AG10803 (cell line): ENCODE data around the gene XRCC1.
"Not testable (repeated sequence)": the region's sequence is repeated elsewhere in the genome, so short reads cannot be mapped to it uniquely, and the experiment has no call there.

Source experiments
- DNase-seq: peaks from one replicate; pipeline ENCODE4 v3.0.0; 2010; ENCODE audit warnings: low read depth
- H3K4me3 ChIP-seq: 2 replicates; pipeline ENCODE4 v1.5.1; 2011; ENCODE audit warnings: mild to moderate bottlenecking, low read length, control low read depth
- CTCF ChIP-seq: conservative IDR thresholded peaks from 2 replicates; pipeline ENCODE4 v1.5.1; 2011; ENCODE audit warnings: mild to moderate bottlenecking, low read length, control low read depth, inconsistent platforms

The XRCC1 gene

GRCh38 chr19:43524922-43525835, 50.1 kb downstream of the XRCC1 start:
- no peak for TF ChIP-seq CTCF
- H3K4me3 ChIP-seq: peak overlapping the region; percentile 83
- peak; percentile 47 for DNase-seq

GRCh38 chr19:43523696-43524095, 51.6 kb downstream of the XRCC1 start:
- not testable (repeated sequence) for DNase-seq, H3K4me3 ChIP-seq

- TF ChIP-seq CTCF: no peak
- DNase-seq: no peak
- no peak overlapping the region for H3K4me3 ChIP-seq
Observed at GRCh38 chr19:43522929-43523328, 52.4 kb downstream of the XRCC1 start.

GRCh38 chr19:43519436-43520088, 55.8 kb downstream of the XRCC1 start:
- H3K4me3 ChIP-seq: no peak overlapping the region
- TF ChIP-seq CTCF: peak; percentile 93
- peak; percentile 94 for DNase-seq

- TF ChIP-seq CTCF: no peak
- DNase-seq: no peak
- H3K4me3 ChIP-seq: no peak overlapping the region
Observed at GRCh38 chr19:43518051-43518450, 57.3 kb downstream of the XRCC1 start.

GRCh38 chr19:43512399-43512798, 62.9 kb downstream of the XRCC1 start:
- not testable (repeated sequence) for H3K4me3 ChIP-seq, DNase-seq

GRCh38 chr19:43511324-43511723, 64.0 kb downstream of the XRCC1 start:
- H3K4me3 ChIP-seq: no peak overlapping the region
- no peak for TF ChIP-seq CTCF
- DNase-seq: no peak

GRCh38 chr19:43510713-43511112, 64.6 kb downstream of the XRCC1 start:
- no peak for TF ChIP-seq CTCF

More at GRCh38 chr19:43510713-43511112, 64.6 kb downstream of the XRCC1 start:
- no peak for DNase-seq
- H3K4me3 ChIP-seq: no peak overlapping the region
